Measurements from ENCODE around the gene PSMC3.

GRCh38 chr11:47391077-47391583 lies 35.1 kb downstream of the PSMC3 start:
- no peak for TF ChIP-seq SUZ12 (IDR thresholded peaks at IDR 0.05; ENCODE audit: extremely low read depth, insufficient read depth, insufficient read length)
- TF ChIP-seq ZNF274 (IDR thresholded peaks at IDR 0.05; ENCODE audit: low read depth, low read length), result no peak

All from NT2/D1 (cell line).